Caki2 (cell line): ENCODE measurements around the gene AMH. TPM values are rescaled to one million over a fixed set of nuclear protein-coding genes. Genes with fewer than 3 reads are reported as not detected.

ENCODE experiments used
- DNase-seq: peaks from one replicate; pipeline ENCODE4 v3.0.0-alpha.2; 2015; ENCODE audit warnings: low read depth
- in situ Hi-C: cut with HindIII; loops from 2 replicates; pipeline ENCODE4 v1.10.0; 2016; ENCODE audit warnings: low sequenced_read_pairs, low pct_unique_long_range_greater_than_20kb, mixed read lengths
- total RNA-seq: library from RNA; depleted of rRNA; stranded (reverse); fragments of >200 nt; shearing (Covaris generic); gene quantifications from 2 replicates; pipeline ENCODE4 v1.2.3, GENCODE V29; 2014; ENCODE audit warnings: low replicate concordance; rRNA removed

AMH gene
- total RNA-seq, 1 experiment from 2014 or later = 3.0 TPM

- no peak for DNase-seq
- in situ Hi-C loops = no loop called here
Observed at GRCh38 chr19:2288818-2289713, 39.9 kb downstream of the AMH start.

GRCh38 chr19:2289714-2290435 lies 40.8 kb downstream of the AMH start:
- in situ Hi-C loops = no loop called here

GRCh38 chr19:2290441-2291184 lies 41.5 kb downstream of the AMH start:
- no peak for DNase-seq
- in situ Hi-C loops = no loop called here

More at GRCh38 chr19:2289714-2290435, 40.8 kb downstream of the AMH start:
- no peak for DNase-seq

GRCh38 chr19:2291185-2291751 lies 42.1 kb downstream of the AMH start:
- DNase-seq = no peak
- in situ Hi-C loops = no loop called here

GRCh38 chr19:2294687-2295335 lies 45.7 kb downstream of the AMH start:
- in situ Hi-C loops = no loop called here
- no peak for DNase-seq

DNA sequence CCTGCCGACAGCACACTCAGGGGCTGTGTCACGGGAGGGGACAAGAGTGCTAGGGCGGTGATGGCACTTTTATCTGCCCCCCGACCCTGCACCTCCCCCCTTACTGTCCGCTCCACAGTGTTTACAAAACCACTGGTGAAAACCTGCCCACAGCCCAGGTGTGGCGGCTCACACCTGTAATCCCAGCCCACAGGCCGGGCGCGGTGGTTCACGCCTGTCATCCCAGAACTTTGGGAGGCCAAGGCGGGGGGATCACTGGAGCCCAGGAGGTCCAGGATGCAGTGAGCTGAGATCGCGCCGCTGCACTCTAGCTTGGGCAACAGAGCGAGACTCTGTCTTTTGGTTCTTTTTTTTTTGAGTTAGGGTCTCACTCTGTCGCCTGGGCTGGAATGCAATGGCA lies 47.0 kb downstream of the AMH start:
- DNase-seq = no peak
- in situ Hi-C loops = no loop called here

DNA sequence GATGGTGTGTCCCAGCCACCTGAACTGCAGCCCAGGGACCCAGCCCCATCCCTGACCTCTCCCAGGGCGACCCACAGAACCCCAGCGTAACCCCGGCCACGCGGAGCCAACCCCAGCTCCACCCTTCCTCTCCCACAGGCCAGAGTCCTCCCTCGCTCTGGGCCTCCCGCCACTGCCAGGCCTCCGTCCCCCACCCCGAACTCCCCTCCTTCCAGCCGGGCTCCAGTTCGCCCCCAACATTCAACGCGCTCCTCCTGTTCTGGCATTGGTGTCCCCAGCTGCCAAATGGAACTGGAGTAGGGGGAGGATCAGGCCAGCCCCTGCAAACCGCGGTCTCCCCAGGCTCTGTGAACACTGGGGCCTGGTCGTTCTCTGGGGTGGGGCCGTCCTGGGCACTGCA lies 51.4 kb downstream of the AMH start:
- no peak for DNase-seq
- in situ Hi-C loops = no loop called here

Other genes starting within 250 kb of the AMH start
- gene BTBD2, start 233.6 kb upstream of the AMH start, total RNA-seq = 56.1 and 65.3 TPM in 2 replicates
- 72.0 and 78.8 TPM in 2 replicates for gene MKNK2, start 198.1 kb upstream of the AMH start, total RNA-seq
- 13.3 and 28.9 TPM in 2 replicates for gene MOB3A, start 153.0 kb upstream of the AMH start, total RNA-seq
- not detected in 2 replicates for gene IZUMO4, start 152.4 kb upstream of the AMH start, total RNA-seq
- gene AP3D1, start 97.8 kb upstream of the AMH start, total RNA-seq = 59.0 and 69.3 TPM in 2 replicates
- gene DOT1L, start 85.4 kb upstream of the AMH start, total RNA-seq = 5.2 and 7.5 TPM in 2 replicates
- 55.9 and 96.2 TPM in 2 replicates for gene PLEKHJ1, start 13.0 kb upstream of the AMH start, total RNA-seq
- gene SF3A2, start 12.5 kb upstream of the AMH start, total RNA-seq = 9.9 and 23.2 TPM in 2 replicates
- not detected in 2 replicates for gene JSRP1, start 7.1 kb downstream of the AMH start, total RNA-seq
- not detected in 2 replicates for gene PEAK3, start 32.9 kb downstream of the AMH start, total RNA-seq
- gene LINGO3, start 58.8 kb downstream of the AMH start, total RNA-seq = not detected in 2 replicates
- gene LSM7, start 79.3 kb downstream of the AMH start, total RNA-seq = 238 and 305 TPM in 2 replicates
- gene SPPL2B, start 79.4 kb downstream of the AMH start, total RNA-seq = 20.6 and 30.0 TPM in 2 replicates
- 0.09 and 0.44 TPM in 2 replicates for gene TMPRSS9, start 110.9 kb downstream of the AMH start, total RNA-seq
- gene TIMM13, start 178.3 kb downstream of the AMH start, total RNA-seq = 31.9 and 50.6 TPM in 2 replicates
- gene LMNB2, start 207.6 kb downstream of the AMH start, total RNA-seq = 96.1 and 99.8 TPM in 2 replicates
- gene GADD45B, start 226.8 kb downstream of the AMH start, total RNA-seq = 10.6 and 16.3 TPM in 2 replicates